Nephron progenitor cell (in vitro differentiated cells): ENCODE data around the gene YJEFN3.

Experiments used
- DNase-seq: peaks from one replicate; pipeline ENCODE4 v3.0.0; 2021
- H3K27ac Mint-ChIP-seq: 2 replicates; pipeline ENCODE4 v1.8.0; 2021; ENCODE audit warnings: mild to moderate bottlenecking, moderate library complexity, mixed read lengths
- H3K27me3 Mint-ChIP-seq: 2 replicates; pipeline ENCODE4 v1.8.0; 2021; ENCODE audit warnings: mild to moderate bottlenecking, low read depth, mixed read lengths; ENCODE audit not compliant: poor library complexity
- H3K36me3 Mint-ChIP-seq: 2 replicates; pipeline ENCODE4 v1.8.0; 2021; ENCODE audit warnings: low read depth, mixed read lengths
- H3K4me1 Mint-ChIP-seq: 2 replicates; pipeline ENCODE4 v1.8.0; 2021; ENCODE audit warnings: mixed read lengths
- H3K4me3 Mint-ChIP-seq: 2 replicates; pipeline ENCODE4 v1.8.0; 2021; ENCODE audit warnings: mild to moderate bottlenecking, moderate library complexity, mixed read lengths
- H3K9me3 Mint-ChIP-seq: 2 replicates; pipeline ENCODE4 v1.8.0; 2021; ENCODE audit warnings: mild to moderate bottlenecking, moderate library complexity, mixed read lengths
- TF ChIP-seq, protein P1 (sequence below): fragments of 200-600 bp; sonication (generic); IDR thresholded peaks from 2 replicates; pipeline ENCODE4 v1.5.0; 2021; ENCODE audit warnings: antibody characterized with exemption

The YJEFN3 gene

DNA sequence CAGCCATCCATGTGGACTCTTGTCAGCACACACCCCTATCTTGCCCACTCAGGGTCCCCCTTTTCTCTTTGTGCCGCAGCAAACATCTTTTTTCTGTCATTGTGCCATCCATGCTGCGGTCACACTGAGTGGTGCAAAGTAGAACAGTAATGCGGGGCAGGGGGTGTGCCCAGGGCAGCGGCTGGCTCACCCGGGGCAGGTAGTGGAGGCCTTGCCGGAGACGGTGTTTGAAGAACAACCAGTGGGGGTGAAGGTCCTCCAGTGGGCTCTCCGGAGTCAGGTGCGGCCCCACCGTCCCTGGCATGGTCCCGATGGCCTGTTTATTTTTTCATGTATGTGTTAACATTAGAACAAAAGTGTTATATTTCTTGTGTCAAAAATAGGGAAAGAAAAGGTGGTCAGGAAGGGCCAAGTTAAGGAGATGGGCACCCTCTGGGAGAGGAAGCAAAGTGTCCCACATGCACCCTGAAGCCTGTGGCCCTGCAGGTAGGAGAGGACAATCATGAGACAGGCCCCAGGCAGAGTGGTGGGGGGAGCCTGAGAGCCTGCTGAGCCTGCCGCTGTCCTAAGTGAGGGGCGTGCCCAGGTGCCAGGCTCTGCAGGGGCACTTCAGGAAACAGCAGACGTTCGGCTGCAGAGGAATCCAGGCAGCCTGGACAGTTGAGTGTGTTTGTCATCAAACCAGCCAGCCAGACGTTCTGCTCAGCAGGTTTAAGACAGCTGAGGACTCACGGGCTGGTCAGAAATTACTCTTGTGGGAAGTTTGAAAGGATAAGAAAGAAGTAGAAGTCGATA, 25.7 kb upstream of the YJEFN3 start:
- Mint-ChIP-seq H3K27ac (peak overlapping the region; percentile 66), H3K27me3 (no peaks in the 10 kb centered on the region), H3K36me3 (peaks cover 53% of the 10 kb centered on the region), H3K4me1 (peaks cover 15% of the 10 kb centered on the region), H3K4me3 (no peak overlapping the region), H3K9me3 (no peaks in the 10 kb centered on the region)
- TF ChIP-seq, protein P1, sequence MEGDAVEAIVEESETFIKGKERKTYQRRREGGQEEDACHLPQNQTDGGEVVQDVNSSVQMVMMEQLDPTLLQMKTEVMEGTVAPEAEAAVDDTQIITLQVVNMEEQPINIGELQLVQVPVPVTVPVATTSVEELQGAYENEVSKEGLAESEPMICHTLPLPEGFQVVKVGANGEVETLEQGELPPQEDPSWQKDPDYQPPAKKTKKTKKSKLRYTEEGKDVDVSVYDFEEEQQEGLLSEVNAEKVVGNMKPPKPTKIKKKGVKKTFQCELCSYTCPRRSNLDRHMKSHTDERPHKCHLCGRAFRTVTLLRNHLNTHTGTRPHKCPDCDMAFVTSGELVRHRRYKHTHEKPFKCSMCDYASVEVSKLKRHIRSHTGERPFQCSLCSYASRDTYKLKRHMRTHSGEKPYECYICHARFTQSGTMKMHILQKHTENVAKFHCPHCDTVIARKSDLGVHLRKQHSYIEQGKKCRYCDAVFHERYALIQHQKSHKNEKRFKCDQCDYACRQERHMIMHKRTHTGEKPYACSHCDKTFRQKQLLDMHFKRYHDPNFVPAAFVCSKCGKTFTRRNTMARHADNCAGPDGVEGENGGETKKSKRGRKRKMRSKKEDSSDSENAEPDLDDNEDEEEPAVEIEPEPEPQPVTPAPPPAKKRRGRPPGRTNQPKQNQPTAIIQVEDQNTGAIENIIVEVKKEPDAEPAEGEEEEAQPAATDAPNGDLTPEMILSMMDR = no peak
- DNase-seq = no peak

DNA sequence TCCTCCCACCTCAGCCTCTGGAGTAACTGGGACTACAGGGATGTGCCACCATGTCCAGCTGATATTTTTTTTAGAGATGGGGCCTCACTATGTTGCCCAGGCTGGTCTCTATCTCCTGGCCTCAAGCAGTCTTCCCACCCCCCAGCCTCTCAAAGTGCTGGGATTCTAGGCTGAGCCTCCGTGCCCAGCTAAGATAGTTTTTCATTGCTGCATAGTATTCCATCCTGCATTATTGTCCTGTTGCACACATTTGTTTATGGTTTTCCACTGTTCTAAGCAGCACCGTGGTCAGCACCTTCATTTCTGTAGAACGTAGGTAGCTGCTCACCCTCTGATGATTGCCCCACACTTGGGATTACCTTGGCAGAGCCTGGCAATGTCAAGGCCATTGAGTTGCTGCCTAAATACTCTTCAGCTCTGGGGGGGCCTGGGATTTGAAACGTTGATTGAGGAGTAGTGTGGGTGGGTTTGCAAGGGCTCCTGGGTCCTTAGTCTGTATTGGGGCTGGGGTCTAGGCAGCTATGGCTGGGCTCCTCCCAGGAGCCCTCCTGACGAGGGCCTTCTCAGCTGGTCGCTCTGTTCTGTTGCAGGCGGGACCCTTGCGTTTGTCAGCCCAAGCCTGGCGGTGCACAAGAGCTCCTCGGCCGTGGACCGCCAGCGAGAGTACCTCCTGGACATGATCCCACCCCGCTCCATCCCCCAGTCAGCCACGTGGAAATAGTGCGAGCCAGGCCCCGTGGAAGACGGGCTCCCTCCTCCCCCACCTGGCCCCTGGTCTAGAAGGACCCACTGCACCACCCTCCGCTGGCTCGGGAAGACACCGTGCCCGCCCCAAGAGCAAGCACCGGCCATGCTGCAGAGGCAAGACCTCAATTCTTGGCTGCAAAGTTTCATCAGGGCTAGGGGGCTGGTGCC, 23.7 kb upstream of the YJEFN3 start:
- no peaks in the 10 kb centered on the region for H3K27me3 Mint-ChIP-seq

DNA sequence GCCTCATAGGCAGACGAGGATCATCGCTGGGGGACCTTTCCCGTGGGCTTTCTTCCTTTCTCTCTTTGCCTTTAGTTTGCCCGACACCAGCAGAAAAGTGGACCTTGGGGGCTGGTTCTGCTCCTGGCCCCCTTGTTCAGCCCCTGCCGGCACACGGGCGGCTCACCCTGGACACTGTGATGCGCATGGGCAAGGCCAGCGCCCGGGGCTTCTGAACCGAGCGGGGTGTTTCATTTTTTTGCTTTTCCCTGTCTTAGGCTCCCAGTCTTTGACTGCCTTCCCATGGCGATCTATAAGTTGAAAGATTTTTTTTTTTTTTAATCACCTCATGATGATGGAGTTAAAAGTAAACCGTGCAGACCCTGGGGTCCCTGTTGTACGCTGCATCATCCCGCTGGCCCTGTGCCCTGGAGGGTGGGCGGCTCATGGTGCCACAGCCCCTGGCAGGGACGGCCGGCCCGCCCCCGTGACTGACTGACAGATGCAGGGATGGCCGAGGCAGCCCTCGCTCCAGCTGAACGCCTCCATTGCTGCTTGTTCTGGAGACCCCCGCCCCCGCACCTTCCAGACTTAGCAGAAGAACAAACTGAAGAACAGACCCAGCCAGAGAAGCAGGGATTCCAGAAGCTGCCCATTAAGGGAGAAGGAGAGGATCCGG, 22.9 kb upstream of the YJEFN3 start:
- no peak overlapping the region for H3K4me3 Mint-ChIP-seq
- DNase-seq = no peak
- peaks cover 21% of the 10 kb centered on the region for H3K4me1 Mint-ChIP-seq
- H3K36me3 Mint-ChIP-seq = peaks cover 52% of the 10 kb centered on the region
- H3K27ac Mint-ChIP-seq = peak overlapping the region; percentile 48
- TF ChIP-seq, protein P1 = no peak
- no peaks in the 10 kb centered on the region for H3K27me3 Mint-ChIP-seq
- no peaks in the 10 kb centered on the region for H3K9me3 Mint-ChIP-seq

More for the DNA sequence above, 23.7 kb upstream of the YJEFN3 start:
- no peak overlapping the region for H3K27ac Mint-ChIP-seq
- H3K4me3 Mint-ChIP-seq = no peak overlapping the region
- peaks cover 17% of the 10 kb centered on the region for H3K4me1 Mint-ChIP-seq
- H3K36me3 Mint-ChIP-seq = peaks cover 53% of the 10 kb centered on the region
- no peak for DNase-seq
- TF ChIP-seq, protein P1 = no peak
- H3K9me3 Mint-ChIP-seq = no peaks in the 10 kb centered on the region

DNA sequence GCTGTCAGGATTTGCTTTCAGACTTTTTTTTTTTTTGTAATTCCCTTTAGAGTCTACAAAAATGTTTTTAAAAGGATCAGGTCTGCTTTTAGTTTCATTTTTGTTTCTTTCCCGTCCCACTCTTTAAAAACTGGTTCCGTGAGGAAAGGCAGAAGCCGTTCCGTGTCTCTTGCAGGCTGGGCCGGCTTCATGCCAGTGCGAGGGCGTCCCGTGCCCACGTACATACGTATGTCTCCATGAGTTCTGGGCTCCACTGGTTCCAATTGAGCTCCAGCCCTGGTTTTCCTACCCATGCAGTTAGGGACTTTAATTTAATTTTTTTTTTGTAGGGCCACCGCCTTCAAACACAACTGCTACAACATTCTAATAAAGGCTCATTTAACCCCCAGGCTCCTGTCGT, 22.1 kb upstream of the YJEFN3 start:
- H3K4me1 Mint-ChIP-seq = peaks cover 21% of the 10 kb centered on the region
- H3K27ac Mint-ChIP-seq = peak overlapping the region; percentile 75
- no peak overlapping the region for H3K4me3 Mint-ChIP-seq
- H3K36me3 Mint-ChIP-seq = peaks cover 47% of the 10 kb centered on the region
- no peaks in the 10 kb centered on the region for H3K27me3 Mint-ChIP-seq
- no peak for DNase-seq
- H3K9me3 Mint-ChIP-seq = no peaks in the 10 kb centered on the region
- TF ChIP-seq, protein P1 = no peak

DNA sequence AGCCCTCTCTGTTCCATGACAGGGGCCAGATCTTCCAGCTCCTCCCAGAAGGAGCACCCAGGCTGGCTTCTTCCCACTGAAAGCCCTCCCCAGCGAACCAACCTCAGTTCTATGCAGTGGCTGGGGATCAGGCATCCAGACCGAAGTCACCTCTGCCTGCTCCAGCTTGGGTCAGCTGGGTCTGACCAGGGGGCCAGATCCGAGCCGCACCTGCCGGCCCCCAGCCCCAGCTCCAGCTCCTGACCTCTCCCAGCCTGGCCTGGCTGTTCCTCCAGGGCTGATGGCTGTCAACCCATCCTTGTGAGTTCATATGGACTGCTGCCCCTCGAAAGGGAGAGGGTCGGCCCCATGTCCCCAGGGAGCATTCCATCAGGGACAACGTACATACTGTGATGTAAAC, 21.4 kb upstream of the YJEFN3 start:
- peaks cover 24% of the 10 kb centered on the region for H3K4me1 Mint-ChIP-seq
- DNase-seq = no peak
- H3K36me3 Mint-ChIP-seq = peaks cover 43% of the 10 kb centered on the region
- no peaks in the 10 kb centered on the region for H3K27me3 Mint-ChIP-seq
- peak overlapping the region; percentile 82 for H3K27ac Mint-ChIP-seq
- H3K4me3 Mint-ChIP-seq = no peak overlapping the region
- H3K9me3 Mint-ChIP-seq = no peaks in the 10 kb centered on the region
- TF ChIP-seq, protein P1 = no peak
